Measurements from ENCODE around the gene PTEN. TPM values are rescaled to one million over a fixed set of nuclear protein-coding genes. Genes with fewer than 3 reads are reported as not detected.

PTEN gene
- total RNA-seq, 1 donor from 2014 or later, result 266 TPM

DNA sequence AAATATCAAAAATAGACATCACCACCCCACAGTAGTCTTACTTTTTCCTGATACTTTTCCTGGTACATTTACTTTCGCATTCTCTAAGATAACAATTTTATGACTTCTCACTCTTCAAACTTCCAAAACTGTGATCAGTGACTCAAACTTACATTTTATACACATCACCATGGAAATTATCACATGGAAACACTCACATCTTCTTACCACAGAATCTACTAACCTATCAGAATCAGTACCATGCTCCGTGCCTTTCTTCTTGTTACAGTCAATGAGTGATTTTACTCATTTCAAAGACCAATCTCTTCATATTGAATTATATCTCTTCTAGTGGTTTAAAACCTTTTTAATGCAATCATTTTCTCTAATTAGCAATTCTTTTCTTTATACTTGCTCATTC lies 120.3 kb downstream of the PTEN start:
- no peak for DNase-seq

- DNase-seq, result no peak
Measured at GRCh38 chr10:87987206-87987605, 123.8 kb downstream of the PTEN start.

GRCh38 chr10:87991946-87992345 lies 128.5 kb downstream of the PTEN start:
- DNase-seq, result no peak

GRCh38 chr10:88004451-88004850 lies 141.0 kb downstream of the PTEN start:
- DNase-seq, result no peak

DNA sequence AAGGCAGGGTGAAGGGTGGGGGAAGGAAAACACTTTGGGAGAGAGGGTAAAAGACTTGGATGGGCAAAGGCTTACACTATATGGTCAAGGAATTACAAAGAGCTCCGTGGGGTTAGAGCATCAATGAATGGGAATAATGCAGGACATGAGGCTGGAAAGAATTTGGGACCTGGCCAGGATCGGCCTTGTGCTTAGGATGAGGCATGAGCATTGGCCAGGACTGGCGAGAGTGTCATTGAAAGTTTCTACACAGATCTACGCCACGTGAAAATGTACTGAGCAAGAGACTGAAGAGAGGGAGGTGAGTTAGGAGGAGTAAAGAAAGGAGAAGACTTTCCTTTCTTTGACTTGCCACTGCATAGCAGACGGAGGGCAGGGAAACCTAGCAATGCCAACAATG lies 142.8 kb downstream of the PTEN start:
- no peak for DNase-seq

DNA sequence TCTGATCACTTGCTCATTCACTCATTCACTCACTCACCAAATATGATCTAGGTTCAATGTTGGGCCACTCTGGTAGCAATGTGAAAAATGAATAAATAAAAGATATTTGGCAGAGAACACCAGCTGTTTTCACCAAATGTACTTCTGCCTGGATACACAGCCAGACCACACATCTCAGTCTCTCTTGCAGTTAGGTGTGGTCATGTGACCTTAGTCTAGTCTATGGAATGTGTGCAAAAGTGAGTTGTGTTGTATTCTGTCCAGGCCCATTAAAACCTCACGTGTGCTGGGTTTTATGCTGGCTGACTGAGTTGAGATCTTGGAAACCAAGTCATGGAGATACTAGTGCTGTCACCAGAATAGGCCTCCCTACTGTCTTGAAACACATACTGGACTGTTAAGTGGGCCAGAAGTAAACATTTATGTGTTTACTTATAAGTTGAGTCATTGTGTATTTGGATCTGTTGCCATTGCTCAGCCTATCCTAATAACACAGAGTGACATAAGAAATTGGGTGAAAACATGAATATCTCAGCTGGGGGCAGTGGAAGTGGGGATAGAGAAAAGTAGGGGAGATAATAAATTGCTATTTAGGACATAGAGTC lies 145.5 kb downstream of the PTEN start:
- no peak for DNase-seq

- DNase-seq, result no peak
Measured at GRCh38 chr10:88012641-88013040, 149.2 kb downstream of the PTEN start.

DNA sequence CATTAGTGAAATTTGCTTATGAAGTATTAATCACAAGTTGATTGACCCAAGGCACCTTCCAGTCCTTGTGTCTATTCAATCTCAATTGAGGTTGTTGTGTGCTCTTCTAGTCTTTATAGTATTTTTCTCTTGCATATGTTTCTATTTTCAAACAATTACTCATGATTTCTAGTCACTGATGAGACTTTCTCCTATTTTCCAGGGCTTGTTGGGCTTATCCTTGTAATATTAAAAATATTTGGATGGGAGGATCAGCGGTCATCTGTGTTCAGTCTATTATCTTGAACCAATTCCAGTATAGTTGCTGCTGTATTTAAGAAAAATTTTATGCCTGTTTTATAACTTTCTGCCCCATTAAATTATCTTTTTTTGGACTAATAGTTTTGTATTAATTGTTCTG lies 154.4 kb downstream of the PTEN start:
- DNase-seq, result no peak

DNA sequence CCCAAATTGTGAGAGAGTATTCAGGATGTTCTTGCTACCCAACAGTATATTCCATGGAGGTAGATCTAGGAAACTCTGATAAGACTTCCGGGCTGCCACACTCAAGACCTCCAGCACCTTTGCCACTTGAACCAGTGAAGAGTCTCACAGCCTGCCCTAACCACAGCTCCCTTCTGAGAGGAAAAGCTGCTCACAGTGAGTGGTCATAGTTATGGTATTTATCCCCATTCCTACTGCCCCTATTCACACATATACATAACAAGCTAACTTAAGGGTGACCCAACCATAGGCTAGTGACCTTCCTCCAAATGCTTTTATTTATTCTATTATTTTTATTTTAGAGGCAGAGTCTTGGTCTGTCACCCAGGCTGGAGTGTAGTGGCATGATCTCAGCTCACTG lies 156.3 kb downstream of the PTEN start:
- no peak for DNase-seq

Small RNAs within 50 kb of the gene (small RNA-seq; reads per million reads assigned to genes)
- 0.15 reads per million for gene RF00284
- not detected for gene RN7SL78P

Other genes starting within 250 kb of the PTEN start
- gene PAPSS2, start 203.7 kb upstream of the PTEN start, total RNA-seq, result 3.1 TPM
- 85.3 TPM for gene ATAD1, start 45.4 kb upstream of the PTEN start, total RNA-seq
- 0.62 TPM for gene KLLN, start 92 bp upstream of the PTEN start, total RNA-seq

All from occipital lobe (tissue), 3 donors.